ENCODE results near the gene VMP1. TPM values are rescaled to one million over a fixed set of nuclear protein-coding genes. Genes with fewer than 3 reads are reported as not detected.

VMP1 gene
- total and polyA plus RNA-seq, 2 of the 13 experiments (the other 11 are each of a cell fraction or from before 2014, with no cell fraction given) = 186 to 271 TPM

DNA sequence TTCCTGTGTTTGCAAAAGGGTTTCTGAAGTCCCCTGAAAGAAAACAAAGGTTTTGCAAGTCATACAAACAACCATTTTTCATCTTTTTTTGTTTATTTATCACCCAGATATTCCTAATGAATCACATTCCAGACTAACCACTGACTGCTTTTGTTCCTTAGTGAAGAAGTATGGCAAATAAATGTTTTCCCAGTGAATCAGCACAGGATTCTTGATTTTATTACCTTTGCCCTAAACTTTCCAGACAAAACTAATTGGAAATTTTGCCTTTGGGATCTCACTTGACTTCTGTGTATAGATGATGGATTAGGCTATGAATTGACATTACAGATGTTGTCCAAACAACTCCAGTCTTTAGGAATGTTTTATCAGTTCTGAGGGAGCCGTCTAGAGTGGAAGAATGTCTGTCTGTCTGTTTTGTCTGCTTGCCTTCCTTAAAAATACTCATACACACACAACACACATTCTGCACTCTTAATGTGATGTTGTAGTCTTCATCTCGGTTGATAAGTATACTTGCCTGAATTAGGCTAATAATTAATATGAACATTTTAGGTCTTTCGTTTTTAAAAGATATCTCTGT, 48.9 kb downstream of the VMP1 start (continued):
- TF ChIP-seq, protein P1, sequence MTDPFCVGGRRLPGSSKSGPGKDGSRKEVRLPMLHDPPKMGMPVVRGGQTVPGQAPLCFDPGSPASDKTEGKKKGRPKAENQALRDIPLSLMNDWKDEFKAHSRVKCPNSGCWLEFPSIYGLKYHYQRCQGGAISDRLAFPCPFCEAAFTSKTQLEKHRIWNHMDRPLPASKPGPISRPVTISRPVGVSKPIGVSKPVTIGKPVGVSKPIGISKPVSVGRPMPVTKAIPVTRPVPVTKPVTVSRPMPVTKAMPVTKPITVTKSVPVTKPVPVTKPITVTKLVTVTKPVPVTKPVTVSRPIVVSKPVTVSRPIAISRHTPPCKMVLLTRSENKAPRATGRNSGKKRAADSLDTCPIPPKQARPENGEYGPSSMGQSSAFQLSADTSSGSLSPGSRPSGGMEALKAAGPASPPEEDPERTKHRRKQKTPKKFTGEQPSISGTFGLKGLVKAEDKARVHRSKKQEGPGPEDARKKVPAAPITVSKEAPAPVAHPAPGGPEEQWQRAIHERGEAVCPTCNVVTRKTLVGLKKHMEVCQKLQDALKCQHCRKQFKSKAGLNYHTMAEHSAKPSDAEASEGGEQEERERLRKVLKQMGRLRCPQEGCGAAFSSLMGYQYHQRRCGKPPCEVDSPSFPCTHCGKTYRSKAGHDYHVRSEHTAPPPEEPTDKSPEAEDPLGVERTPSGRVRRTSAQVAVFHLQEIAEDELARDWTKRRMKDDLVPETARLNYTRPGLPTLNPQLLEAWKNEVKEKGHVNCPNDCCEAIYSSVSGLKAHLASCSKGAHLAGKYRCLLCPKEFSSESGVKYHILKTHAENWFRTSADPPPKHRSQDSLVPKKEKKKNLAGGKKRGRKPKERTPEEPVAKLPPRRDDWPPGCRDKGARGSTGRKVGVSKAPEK (CRISPR knock-in tag; IDR thresholded peaks at IDR 0.05; ENCODE audit: borderline replicate concordance) = no peak
- no peak for TF ChIP-seq ZNF207 (IDR thresholded peaks at IDR 0.05; ENCODE audit: borderline replicate concordance)
- no peak for TF ChIP-seq CBX2 (IDR thresholded peaks at IDR 0.05; ENCODE audit: low read depth, low read length)
- TF ChIP-seq CBX2 (CRISPR knock-in tag; IDR thresholded peaks at IDR 0.05; ENCODE audit: low read depth) = no peak
- TF ChIP-seq, protein P2, sequence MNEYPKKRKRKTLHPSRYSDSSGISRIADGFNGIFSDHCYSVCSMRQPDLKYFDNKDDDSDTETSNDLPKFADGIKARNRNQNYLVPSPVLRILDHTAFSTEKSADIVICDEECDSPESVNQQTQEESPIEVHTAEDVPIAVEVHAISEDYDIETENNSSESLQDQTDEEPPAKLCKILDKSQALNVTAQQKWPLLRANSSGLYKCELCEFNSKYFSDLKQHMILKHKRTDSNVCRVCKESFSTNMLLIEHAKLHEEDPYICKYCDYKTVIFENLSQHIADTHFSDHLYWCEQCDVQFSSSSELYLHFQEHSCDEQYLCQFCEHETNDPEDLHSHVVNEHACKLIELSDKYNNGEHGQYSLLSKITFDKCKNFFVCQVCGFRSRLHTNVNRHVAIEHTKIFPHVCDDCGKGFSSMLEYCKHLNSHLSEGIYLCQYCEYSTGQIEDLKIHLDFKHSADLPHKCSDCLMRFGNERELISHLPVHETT (CRISPR knock-in tag; conservative IDR thresholded peaks at IDR 0.05) = no peak
- TF ChIP-seq TCF7 (IDR thresholded peaks at IDR 0.05; ENCODE audit: low read depth) = peak; percentile 38
- no peak for TF ChIP-seq ZNF709 (CRISPR knock-in tag; IDR thresholded peaks at IDR 0.05)
- TF ChIP-seq, protein P3, sequence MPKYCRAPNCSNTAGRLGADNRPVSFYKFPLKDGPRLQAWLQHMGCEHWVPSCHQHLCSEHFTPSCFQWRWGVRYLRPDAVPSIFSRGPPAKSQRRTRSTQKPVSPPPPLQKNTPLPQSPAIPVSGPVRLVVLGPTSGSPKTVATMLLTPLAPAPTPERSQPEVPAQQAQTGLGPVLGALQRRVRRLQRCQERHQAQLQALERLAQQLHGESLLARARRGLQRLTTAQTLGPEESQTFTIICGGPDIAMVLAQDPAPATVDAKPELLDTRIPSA (CRISPR knock-in tag; IDR thresholded peaks at IDR 0.05; ENCODE audit: borderline replicate concordance) = no peak
- TF ChIP-seq RXRB (CRISPR knock-in tag; IDR thresholded peaks at IDR 0.05; ENCODE audit: borderline replicate concordance) = peak; percentile 73
- no peak for TF ChIP-seq MTA3 (CRISPR knock-in tag; IDR thresholded peaks at IDR 0.05)
- no peak for TF ChIP-seq ZBTB7A (CRISPR knock-in tag; IDR thresholded peaks at IDR 0.05)
- no peak for TF ChIP-seq MYC (CRISPR knock-in tag; IDR thresholded peaks at IDR 0.05; ENCODE audit: borderline replicate concordance)
- no peak for TF ChIP-seq ZNF570 (CRISPR knock-in tag; IDR thresholded peaks at IDR 0.05; ENCODE audit: borderline replicate concordance)
- TF ChIP-seq BORCS8-MEF2B (CRISPR knock-in tag; IDR thresholded peaks at IDR 0.05) = no peak
- peak; percentile 61; the same call in 1 of the 2 replicates for TF ChIP-seq RARA (CRISPR knock-in tag; IDR thresholded peaks at IDR 0.05)
- TF ChIP-seq SRY (CRISPR knock-in tag; IDR thresholded peaks at IDR 0.05) = no peak
- TF ChIP-seq NFATC3 (CRISPR knock-in tag; IDR thresholded peaks at IDR 0.05) = no peak
- TF ChIP-seq SP140L (CRISPR knock-in tag; IDR thresholded peaks at IDR 0.05; ENCODE audit: borderline replicate concordance) = no peak
- TF ChIP-seq, protein P4, sequence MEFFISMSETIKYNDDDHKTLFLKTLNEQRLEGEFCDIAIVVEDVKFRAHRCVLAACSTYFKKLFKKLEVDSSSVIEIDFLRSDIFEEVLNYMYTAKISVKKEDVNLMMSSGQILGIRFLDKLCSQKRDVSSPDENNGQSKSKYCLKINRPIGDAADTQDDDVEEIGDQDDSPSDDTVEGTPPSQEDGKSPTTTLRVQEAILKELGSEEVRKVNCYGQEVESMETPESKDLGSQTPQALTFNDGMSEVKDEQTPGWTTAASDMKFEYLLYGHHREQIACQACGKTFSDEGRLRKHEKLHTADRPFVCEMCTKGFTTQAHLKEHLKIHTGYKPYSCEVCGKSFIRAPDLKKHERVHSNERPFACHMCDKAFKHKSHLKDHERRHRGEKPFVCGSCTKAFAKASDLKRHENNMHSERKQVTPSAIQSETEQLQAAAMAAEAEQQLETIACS (CRISPR knock-in tag; IDR thresholded peaks at IDR 0.05) = no peak
- TF ChIP-seq HDAC2 (CRISPR knock-in tag; IDR thresholded peaks at IDR 0.05) = no peak
- TF ChIP-seq DR1 (CRISPR knock-in tag; IDR thresholded peaks at IDR 0.05) = no peak
- TF ChIP-seq CCAR2 (optimal IDR thresholded peaks at IDR 0.05; ENCODE audit: low read depth, low read length) = no peak
- TF ChIP-seq TGIF2 (CRISPR knock-in tag; IDR thresholded peaks at IDR 0.05) = no peak
- no peak for TF ChIP-seq ZNF670 (CRISPR knock-in tag; IDR thresholded peaks at IDR 0.05; ENCODE audit: borderline replicate concordance)
- no peak for TF ChIP-seq ZKSCAN5 (CRISPR knock-in tag; IDR thresholded peaks at IDR 0.05)
- no peak for TF ChIP-seq SMAD3 (CRISPR knock-in tag; IDR thresholded peaks at IDR 0.05)
- no peak for TF ChIP-seq RXRA (CRISPR knock-in tag; IDR thresholded peaks at IDR 0.05)
